HG02798 (cell line): ENCODE data around the gene MTMR2.

Experiments used
- ATAC-seq: cut with Tn5 transposase; IDR thresholded peaks from one replicate; pipeline ENCODE4 v1.9.1; 2021; ENCODE audit warnings: mild to moderate bottlenecking; ENCODE audit not compliant: unreplicated experiment, poor library complexity

MTMR2 gene

DNA sequence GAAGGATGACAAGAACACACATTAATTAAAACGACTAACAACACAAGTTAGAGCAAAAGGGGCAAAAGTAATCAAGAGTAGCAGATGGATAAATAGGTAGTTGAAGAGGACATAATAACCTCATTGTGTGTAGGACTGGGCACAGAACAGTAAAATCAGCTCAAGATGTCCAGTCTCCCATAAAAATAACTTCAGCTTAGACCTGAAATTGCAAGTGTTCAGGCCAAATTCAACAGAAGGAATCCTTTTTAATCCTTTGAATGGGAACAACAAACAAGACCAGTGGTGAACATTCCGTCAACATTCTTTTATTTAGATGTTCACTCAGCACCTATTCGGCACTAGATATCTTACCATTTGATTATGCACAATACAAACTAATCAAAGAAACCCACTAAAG lies 4.4 kb downstream of the MTMR2 start:
- ATAC-seq = no peak

DNA sequence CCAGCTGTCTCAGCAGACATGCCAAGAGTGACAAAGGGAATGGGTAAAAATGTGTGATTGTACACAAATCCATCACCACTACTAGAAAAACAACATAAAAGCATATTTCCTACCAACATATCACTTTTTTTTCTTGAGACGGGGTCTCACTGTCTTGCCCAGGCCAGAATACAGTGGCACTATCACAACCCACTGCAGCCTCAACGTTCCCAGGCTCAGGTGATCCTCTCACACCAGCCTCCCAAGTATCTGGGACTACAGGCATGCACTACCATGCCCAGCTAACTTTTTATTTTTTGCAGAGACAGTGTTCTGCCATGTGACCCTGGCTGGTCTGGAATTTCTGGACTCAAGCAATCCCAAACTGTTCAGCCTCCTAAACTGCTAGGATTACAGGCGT lies 5.2 kb downstream of the MTMR2 start:
- ATAC-seq = no peak

DNA sequence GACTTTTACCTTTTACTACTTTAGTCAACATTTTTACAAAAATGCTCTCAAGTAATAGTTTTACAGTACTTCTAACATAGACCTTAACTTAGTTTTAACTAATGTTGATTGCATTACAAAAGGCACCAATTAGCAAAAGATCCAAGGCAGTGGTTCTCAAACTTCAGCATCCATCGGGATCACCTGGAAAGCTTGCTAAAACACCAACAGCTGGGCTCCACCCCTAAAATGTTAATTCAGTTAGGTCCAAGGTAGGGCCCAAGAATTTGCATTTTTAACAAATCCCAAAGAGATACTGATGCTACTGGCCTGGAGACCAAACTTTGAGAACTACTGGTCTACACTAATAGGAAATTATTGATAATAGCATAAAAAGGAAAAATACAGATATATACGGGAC lies 5.9 kb downstream of the MTMR2 start:
- ATAC-seq = no peak

DNA sequence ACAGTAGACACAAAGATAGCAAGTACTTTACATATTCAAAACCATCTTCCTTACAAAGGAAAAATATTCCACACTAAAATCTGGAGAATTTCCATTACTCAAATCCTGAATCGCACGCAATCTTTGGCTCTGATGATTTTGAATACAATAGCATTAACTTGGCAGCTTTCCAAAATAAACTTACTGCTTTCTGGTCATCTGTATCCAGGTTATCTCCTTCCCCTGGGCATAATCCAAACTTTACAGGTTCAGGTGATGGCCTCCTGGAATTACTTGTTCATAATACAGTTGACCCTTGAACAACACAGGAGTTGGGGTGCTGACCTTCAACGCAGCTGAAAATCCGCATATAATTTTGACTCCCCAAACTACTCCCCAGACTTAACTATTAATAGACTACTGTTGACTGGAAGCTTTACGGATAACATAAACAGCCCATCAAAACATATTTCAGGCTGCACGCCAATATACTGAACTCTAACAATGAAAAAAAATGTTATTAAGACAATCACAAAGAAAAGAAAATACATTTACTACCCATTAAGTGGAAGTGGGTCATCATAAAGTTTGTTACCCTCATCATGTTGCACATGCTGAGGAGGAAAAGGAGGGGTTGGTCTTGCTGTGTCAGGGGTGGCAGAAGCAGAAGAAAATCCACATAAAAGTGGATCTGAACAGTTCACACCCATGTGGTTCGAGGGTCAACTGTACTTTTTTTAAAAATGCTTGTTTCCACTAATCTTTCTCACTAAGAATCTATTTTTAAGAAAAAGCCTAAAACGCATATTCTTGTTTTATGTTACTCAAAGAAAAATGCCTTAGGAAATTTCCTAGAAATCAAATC lies 6.5 kb downstream of the MTMR2 start:
- no peak for ATAC-seq

DNA sequence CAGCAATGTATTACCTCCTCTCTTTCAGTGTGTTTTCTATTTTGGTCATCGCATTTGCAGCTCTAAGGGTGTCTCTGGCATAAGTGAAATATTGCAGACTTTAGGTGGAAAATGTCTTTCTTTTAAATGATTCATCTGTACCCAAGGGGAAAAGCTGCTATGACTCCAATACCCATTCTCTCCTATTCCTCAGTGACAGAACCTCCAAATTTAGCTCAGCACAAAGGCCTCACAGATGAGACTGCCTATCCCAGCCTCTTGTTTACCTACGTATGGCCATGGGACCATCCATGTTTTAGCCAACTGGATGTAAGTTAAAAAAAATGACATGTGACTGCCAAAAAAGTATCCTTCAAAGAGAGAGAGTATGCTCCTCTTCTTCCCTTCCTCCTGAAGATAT lies 7.9 kb downstream of the MTMR2 start:
- ATAC-seq = no peak

DNA sequence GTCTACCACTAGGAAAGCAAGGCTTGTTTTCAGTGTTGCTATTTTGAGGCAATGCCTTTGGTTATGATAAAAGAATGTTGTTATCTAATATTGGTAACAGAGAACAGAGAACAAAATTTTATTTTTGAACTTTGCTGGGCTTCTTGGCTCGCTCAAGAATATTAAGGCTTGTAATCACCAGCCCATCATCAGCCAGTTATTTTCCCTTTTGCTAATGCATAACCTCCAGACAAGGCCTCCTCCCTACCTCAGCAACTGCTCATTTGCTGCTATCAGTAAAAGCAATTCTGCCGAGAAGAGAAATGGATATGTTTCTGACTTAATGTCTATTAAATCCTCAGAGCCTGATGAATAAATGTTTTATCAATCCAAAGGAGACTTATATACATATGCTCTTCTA lies 8.9 kb downstream of the MTMR2 start:
- no peak for ATAC-seq

- no peak for ATAC-seq
Measured at GRCh38 chr11:95913830-95914615, 9.9 kb downstream of the MTMR2 start.

DNA sequence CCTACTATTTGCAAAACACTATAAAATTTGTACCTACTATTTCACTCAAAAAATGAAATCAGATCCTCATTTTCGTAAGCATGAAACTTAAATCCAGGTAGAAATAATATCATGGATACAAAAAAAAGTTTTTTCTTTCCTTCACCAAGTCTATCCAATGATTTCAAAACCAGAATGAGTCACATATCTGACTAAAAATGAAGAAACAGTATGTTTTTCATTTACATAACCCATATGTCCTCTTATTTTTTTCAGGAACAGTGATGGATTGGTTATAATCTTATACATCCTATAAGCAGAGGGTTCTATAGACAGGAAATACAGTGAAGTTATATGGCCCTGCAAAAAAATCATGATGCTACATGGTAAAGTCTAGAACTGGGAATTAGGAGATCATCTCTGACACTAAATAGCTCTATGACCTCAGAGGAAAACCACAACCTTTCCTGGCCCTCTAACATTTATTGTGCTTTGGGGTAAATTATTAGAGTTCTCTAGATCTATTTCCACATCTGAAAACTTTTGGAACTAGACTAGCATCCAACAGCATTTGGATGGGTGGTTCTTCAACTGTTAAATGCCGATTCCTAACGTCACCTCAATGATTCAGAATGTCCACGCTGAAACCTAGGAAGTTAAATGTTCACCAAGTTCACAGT lies 10.9 kb downstream of the MTMR2 start:
- ATAC-seq = no peak

DNA sequence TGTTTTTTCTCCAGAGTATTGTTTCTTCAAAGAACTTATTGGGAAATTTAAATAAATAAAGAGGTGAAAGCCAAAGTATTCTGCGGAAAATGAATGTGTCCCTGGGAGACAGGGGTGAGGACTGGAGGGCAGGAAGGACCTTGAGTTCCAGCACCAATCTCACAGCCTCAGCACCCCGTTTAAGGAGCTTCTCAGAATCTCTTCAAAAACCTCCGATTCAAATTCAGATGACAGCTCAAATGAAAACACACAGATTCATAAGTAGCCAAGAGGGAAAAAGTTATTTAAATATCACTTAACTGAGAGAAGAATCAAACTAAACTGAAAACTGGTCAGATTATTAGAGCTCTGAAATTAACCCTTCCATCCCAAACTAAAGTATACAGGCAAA lies 12.5 kb downstream of the MTMR2 start:
- no peak for ATAC-seq

DNA sequence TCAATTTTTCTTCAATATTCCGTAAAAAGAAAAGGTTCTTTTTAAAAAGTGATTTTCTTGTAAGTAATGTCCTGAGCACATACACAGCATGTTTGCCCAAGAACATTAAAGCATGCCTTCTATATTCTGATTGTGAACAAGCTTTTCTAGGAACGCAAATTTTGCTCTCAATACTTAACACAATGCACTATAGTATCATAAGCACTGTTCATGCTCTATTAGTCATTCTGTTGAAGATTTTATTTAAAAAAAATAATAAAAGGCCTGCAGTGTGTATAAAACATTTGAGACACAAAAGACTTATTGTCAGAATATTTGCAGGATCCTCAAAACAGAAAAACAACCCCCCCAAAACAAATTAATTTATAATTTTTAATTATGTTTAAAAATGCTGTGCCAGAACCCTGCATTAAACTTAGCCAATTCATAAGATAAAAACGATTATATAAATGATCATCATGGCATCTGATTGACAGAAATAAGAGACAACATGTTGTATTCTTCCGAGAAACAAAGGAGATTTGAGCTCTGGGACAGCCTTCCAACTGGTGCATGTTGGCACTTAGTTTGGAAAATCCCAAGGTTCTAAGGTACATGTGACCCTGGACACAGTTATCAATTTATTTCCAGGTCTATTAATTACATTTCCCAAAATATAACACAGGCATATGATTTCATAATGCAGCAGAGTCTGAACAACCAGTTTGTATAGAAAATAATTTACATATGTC lies 13.1 kb downstream of the MTMR2 start:
- no peak for ATAC-seq

DNA sequence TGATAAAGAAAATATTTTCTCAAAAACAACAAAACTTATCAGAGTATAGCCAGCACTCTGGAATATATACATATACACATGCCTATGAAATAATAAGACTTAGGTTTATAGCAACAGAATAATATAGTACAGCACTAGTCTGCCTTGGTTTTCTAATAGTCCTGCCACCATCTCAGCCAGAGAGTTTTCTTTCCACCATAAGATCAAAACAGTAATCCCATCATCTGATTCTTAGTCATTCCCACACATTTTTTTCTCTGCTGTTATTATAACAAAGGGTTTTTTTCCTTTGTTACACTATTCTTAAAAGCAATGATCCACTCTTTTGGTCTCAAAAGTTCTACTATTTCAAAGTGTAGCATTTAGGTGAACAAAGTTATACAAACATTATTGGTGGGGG lies 15.1 kb downstream of the MTMR2 start:
- ATAC-seq = no peak

DNA sequence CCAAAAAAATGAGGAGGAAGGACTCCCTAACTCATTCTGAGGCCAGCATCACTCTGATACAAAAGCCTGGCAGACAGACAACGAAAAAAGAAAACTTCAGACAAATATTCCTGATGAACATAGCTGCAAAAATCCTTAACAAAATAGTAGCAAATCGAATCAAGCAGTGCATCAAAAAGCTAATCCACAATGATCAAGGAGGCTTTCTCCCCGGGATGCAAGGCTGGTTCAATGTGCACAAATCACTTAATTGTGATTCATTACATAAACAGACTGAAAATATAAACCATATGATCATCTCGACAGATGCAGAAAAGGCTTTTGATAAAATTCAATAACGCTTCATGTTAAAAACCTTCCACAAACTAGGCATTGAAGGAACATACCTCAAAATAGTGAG lies 16.4 kb downstream of the MTMR2 start:
- no peak for ATAC-seq

- ATAC-seq = no peak
Measured at GRCh38 chr11:95904009-95904650, 19.8 kb downstream of the MTMR2 start.

DNA sequence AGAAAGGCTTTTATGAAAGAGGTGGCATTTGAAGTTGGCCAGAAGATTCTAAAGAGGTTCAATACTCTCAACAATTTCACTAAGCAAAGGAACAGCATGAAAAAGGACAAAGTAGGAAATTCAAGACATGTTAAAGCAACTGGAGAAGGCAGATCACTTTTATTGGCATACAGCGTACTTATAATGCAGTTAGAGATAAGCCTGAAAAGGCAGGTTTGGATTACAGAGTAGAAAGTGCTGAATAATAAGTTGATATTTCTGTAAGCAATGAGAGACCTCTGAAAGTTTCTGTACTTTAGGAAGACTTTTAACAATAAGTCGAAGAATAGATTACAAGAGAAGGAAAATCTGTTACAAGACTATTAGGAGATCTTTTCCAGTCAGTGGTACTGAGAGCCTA lies 25.1 kb downstream of the MTMR2 start:
- ATAC-seq = no peak

- ATAC-seq = no peak
Measured at GRCh38 chr11:95897731-95898130, 26.2 kb downstream of the MTMR2 start.

GRCh38 chr11:95895815-95896214 lies 28.1 kb downstream of the MTMR2 start:
- no peak for ATAC-seq

- ATAC-seq = no peak
Measured at GRCh38 chr11:95892892-95893570, 30.9 kb downstream of the MTMR2 start.

- no peak for ATAC-seq
Measured at GRCh38 chr11:95892492-95892891, 31.4 kb downstream of the MTMR2 start.

DNA sequence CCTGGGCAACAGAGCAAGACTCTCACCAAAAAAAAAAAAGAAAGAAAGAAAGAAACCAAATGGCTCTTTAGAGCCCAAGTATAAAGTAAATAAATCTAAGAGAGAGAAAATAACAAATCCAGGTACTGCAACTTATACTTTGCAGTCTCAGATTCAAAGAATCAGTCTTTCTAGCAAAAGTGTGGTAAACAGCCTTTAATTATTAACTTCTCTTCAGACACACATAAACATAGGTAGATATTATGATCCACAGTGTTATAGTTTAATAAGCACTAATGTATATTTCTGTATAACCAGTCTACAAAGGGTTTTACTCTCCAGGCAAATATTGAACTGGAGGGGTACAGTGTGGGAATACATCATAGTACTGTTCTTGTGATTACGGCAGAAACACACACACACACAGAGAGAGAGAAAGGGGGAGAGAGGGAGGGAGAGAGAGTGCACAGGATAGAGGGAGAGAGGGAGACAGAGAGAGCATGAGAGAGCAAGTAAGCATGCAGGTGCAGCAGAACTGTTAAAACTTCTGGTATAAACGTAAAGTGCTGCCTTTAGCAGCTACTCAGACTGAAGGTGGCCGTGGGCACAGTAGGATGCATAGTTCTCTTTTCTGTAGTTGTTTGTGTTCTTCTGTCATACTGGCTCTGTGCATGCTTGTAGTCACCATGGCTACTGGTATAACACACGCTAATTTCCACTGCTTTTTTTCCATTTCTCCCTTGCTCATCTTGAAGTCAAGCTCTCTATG lies 32.3 kb downstream of the MTMR2 start:
- no peak for ATAC-seq
